Muscle of back (tissue), 11 donors: ENCODE data around the gene GP9. TPM values are rescaled to one million over a fixed set of nuclear protein-coding genes. Genes with fewer than 3 reads are reported as not detected.
"Not testable (repeated sequence)": the region's sequence is repeated elsewhere in the genome, so short reads cannot be mapped to it uniquely, and the experiment has no call there.

Experiments
- DNase-seq, 3 donors: peaks; one replicate each; pipeline versions ENCODE4 v3.0.0 to v3.0.0-alpha.2; 2013
- polyA plus RNA-seq, 10 donors: library from polyadenylated mRNA; unstranded; fragments of 120-200 nt; gene quantifications; one replicate each; pipeline ENCODE4 v1.2.1, GENCODE V29; 2013; ENCODE audit not compliant: insufficient read length in 10 of 10

GP9 gene
- polyA plus RNA-seq, 10 donors, result 0.24 to 0.59 (median 0.36) TPM; not detected in 3

DNA sequence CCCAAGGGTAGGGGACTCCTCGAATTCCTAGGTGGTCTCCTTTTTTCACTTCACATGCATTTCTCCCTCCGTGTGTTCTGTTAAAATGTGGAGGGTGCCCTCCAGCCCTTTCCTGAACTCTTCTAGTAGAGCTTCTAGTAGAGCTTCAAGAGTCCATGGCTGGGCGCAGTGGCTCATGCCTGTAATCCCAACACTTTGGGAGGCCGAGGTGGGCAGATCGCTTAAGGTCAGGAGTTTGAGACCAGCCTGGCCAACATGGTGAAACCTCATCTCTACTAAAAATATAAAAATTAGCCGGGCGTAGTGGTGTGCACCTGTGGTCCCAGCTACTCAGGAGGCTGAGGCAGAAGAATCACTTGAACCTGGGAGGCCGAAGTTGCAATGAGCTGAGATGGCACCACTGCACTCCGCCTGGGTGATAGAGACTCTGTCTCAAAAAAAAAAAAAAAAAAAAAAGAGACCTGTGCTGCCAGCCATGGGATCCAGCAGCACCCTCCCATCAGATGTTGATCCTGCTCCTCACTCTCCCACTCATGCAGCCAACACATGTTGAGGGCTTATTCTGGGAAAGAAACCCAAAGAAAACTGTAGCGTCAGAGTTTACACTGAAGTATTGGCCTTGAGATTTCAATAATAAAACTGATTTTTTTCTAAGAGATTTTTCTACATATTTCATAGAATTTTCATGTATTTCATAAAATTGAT, 50.6 kb downstream of the GP9 start:
- not testable (repeated sequence) for DNase-seq

Other genes starting within 250 kb of the GP9 start
- 10 to 100 TPM; 20.7 to 31.3 (median 26.3) TPM for gene ACAD9, start 181.2 kb upstream of the GP9 start, polyA plus RNA-seq
- gene CFAP92, start 66.7 kb upstream of the GP9 start, polyA plus RNA-seq, result 1 to 10 TPM in 2 of 10 donors, under 1 TPM in 8; 0.42 to 1.5 (median 0.85) TPM
- 1 to 10 TPM in 8 of 10 donors, under 1 TPM in 2; 0.79 to 1.6 (median 1.3) TPM for gene EFCC1, start 59.5 kb upstream of the GP9 start, polyA plus RNA-seq
- gene RAB43, start 61.0 kb downstream of the GP9 start, polyA plus RNA-seq, result 1 to 10 TPM in 9 of 10 donors, under 1 TPM in 1; 0.78 to 3.6 (median 3.1) TPM
- 10 to 100 TPM; 29.9 to 45.3 (median 36.3) TPM for gene ISY1, start 100.3 kb downstream of the GP9 start, polyA plus RNA-seq
- 100 to 1,000 TPM; 298 to 344 (median 319) TPM for gene CNBP, start 123.1 kb downstream of the GP9 start, polyA plus RNA-seq
- 100 to 1,000 TPM; 103 to 143 (median 112) TPM for gene COPG1, start 188.8 kb downstream of the GP9 start, polyA plus RNA-seq
- gene HMCES, start 218.1 kb downstream of the GP9 start, polyA plus RNA-seq, result 10 to 100 TPM; 20.5 to 28.9 (median 24.2) TPM